HG03097 (cell line): Measurements from ENCODE around the gene GALNT10.

Experiments used
- ATAC-seq: cut with Tn5 transposase; IDR thresholded peaks from one replicate; pipeline ENCODE4 v1.9.1; 2021; ENCODE audit not compliant: unreplicated experiment, low FRiP score

The GALNT10 gene

GRCh38 chr5:154262342-154262741 is 71.8 kb downstream of the GALNT10 start:
- no peak for ATAC-seq

GRCh38 chr5:154264549-154265196 is 74.1 kb downstream of the GALNT10 start:
- no peak for ATAC-seq

DNA sequence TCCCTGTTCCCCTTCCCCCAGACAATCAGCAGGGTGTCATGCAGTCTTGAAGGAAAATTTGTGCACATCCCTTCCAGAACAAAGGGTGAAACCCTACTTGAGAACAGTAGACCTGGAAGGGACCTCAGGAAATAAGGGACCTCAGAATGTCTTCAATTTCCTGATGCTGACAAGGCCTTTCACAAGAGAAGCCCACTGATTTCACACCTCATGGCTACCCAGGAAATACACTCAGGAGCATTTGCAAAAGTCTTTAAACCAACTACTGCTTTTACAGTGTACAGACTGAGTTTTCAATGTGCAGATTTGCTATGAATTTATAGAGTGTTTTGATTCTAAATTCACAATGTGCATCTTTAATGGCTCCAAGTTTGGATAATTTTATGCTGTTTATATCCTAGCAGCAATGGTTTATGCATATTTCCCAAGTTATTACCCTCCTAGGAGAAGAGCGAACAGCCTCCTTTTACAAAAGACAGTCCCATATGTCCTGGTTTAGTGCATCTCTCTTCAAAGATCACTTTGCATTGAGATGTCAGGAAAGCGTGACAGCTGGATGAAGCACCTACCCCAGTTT is 74.8 kb downstream of the GALNT10 start:
- no peak for ATAC-seq

GRCh38 chr5:154267516-154267915 is 77.0 kb downstream of the GALNT10 start:
- no peak for ATAC-seq

DNA sequence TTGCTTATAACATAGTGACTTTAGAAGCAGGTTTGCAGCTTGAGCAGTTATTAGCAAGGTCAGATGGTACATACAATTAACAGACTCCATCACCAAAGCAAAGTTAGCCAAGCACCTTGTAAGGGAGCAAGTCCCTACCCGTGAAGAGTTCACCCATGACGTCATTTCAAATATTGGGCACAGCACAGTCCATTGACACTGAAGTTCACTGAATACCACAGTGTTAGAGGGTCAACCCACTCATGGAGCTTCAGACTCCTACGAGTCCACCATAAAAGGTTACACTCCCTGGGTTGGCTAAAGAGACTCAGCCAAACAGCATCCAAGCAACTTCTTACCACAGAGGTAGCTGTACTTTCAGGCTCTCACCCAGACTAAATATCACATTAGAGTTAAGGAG is 77.5 kb downstream of the GALNT10 start:
- ATAC-seq = no peak

DNA sequence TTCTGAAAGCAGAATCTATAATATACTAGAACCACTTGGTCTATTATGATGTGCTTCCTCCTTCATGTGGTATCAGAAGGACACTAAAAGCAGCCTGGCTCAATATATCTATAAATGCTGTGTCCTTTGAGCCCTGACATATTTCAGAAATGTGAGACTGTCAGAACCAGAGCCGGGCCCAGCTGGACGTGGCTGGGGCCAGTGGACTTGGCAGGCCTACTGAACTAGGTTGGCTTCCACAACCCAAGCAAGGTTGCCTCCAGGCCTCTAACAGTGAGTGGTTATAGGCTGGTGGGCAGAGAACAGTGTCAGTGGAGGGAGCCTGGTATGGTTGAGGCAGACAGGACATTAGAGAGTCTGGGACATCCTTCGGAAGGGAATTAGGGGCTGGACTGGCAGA is 78.9 kb downstream of the GALNT10 start:
- no peak for ATAC-seq

DNA sequence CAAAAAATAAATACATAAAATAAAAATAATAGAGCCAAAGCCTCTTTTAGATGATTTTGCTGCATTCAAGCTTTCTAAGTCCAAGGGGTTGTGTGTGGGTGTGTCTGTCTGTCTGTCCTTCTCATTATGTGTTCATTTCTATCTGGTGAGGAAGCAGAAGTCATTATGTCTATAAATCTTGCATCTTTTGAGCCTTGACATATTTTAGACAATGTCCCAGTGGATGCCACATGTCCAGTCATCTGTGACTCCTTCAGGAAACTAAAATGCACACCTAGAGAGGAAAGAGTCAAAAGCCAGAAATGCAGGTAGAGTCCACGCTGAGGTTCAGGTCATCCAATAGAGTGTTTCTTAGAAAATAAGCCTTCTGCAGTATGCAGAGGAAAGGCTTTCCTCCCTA is 80.9 kb downstream of the GALNT10 start:
- no peak for ATAC-seq

DNA sequence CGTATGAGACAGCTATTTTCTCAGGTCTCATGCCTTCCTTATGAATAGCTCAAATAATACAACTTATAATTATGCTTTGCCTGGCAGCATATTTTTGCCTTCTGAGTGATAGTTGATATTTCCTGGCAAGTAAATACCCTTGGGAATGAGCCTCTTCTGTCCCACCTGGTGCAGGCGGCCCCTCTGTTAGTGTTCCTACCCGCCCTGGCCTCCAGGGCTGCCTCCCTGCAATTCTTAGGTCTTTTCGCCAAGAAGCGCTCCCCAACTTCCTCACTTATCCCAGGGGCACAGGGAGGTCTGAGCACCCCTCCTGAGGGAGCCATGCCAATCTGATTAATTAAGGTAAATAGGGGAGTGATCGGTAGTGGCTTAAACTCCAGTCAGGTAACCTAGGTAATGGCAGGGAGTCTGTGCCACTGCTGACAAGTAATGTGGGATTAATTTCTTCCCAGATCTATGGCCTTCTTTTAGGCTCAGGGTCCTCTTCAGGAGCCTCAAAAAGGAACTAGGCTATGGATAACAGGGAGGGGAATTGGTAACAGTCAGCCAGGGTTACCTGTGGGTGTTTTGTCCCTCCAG is 81.5 kb downstream of the GALNT10 start:
- ATAC-seq = no peak

DNA sequence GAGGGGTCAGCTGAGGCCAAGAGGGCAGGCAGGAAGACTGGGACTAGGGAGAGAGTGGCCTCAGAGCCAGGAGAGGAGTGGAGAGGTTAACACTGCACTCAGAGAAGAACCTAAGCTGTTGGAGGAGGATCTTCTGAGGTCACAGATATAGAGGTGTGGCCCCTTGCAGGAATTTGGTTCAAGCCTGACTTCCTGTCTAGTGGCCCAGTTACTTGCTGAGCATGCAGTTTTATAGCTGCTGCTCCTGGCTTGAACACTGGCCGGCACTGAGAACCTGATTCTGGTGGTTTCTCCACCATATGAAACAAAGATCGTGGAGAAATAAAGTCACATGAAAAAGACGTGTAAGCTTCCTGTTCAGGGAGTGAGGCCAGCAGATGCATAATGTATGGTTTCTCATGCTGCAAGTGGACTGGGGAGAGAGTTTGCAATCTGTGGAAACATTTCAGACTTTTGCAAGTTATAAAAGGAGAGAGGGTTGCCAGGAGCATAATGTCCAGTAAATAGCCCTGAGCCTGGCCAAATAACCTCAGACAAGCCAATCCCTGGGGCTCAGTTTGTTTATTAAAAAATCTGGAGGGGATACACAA is 82.6 kb downstream of the GALNT10 start:
- no peak for ATAC-seq

DNA sequence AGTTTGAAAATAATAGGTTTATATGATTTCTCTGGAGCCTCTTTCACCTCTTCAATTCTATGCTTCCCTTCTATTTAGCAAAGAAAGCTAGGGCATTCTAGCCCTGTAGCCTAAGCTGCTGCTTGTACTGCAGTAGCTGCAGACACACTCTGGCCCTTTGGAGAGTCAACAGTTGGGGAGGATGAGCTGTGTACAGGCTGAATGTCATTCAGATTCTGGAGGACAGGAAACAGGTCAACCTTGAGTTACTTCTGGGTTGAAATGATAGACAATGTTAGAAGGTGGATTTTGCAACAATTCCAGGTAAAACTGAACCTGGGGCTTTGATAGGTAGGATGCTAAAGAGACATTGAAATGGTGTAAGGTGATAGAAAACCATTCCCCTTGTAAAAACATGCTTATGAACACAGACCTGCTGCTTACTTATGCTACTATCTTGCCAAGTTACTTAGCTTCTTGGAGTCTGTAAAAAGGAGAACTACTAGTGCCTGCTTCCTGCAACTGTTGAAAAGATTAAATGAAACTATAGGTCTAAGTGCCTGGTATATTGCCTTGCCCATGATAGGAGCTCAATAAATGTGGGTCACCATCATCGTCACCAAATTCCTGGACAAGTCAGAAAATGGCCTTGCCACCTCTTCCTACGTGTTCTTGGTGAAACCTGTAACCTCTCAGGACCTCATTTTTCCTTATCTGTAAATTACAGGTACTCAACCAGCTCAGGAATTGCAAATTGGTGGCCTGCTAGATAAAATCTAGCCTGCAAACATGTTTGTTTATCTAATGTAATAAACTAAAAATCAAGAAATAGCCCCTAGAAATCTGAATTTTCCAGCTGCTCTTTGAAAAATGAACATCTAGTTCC is 83.7 kb downstream of the GALNT10 start:
- no peak for ATAC-seq

- no peak for ATAC-seq
These were observed 84.3 kb downstream of the GALNT10 start for GRCh38 chr5:154274828-154275185.

DNA sequence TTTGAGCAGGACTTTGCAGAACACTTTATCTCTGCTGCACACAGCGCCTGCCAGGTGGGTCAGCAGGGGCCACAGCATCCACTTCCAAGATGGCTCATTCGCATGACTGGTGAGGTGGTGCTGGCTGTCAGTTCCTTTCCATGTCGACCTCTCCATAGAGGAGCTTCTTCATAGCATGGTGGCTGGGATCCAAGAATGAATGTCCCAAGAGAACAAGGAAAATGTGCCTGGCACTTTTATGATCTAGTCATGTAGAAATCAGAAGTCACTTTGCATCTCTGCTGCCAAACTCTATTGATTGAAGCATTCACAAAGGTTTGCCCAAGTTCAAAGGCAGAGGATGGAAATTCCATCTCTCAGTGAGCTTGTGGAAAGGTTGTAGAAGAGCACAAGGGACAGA is 85.0 kb downstream of the GALNT10 start:
- no peak for ATAC-seq

DNA sequence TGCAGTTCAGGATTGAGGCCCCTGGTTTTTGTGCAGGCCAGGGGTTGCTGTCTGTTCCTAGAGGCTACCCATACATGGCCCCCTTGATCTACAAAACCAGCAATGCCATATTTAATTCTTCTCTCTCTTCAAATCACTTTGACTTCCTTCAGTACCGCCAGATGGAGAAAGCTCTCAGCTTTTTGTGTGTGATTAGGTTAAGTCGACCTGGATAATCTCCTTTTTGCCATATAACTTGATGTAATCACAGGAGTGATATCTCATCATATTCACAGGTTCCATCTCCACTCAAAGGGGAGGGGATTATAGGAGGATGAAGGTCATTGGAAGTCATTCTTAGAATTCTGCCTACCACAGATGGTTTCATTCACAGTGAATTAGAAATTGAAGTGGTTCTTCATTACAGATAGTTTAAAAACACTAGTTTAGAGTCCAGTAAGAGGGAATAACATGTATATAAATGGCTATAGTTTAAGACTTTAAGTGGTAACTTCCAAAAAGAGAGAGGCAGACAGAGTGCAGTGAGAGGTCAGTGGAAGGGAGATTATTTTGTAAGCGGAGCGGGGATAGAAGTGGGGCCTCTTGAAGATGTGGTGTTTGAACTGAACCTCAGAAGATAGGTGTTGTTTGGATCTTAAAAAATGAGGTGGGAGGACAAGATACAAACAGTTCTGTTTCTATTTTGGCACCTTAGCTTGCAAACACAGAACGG is 85.9 kb downstream of the GALNT10 start:
- ATAC-seq = no peak

- no peak for ATAC-seq
These were observed 86.4 kb downstream of the GALNT10 start for GRCh38 chr5:154276973-154277331.

DNA sequence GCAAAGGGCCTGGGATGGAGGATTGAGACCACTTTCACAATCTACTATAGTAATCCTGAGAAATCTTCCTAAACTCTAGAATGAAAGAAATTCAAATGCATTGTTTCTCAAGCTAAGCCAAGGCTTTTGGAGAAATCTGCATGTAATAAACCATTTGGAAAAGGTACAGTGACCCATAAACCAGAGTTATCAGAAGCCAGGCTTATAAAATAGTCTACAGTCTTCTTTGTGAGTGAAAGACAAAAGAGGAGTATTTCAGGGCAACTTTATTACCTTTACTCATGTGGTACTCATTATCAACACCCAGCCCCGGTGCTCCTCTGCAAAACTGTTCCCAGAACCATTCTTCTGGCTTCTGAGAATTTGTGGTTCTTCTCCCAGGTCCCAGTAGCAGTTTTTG is 87.0 kb downstream of the GALNT10 start:
- no peak for ATAC-seq

GRCh38 chr5:154278186-154278585 is 87.7 kb downstream of the GALNT10 start:
- ATAC-seq = no peak

- ATAC-seq = peak; percentile 45
These were observed 88.4 kb downstream of the GALNT10 start for GRCh38 chr5:154278908-154279307.

- peak; percentile 95 for ATAC-seq
These were observed 93.9 kb downstream of the GALNT10 start for GRCh38 chr5:154284433-154284832.

GRCh38 chr5:154285661-154286408 is 95.3 kb downstream of the GALNT10 start:
- ATAC-seq = no peak

- no peak for ATAC-seq
These were observed 96.0 kb downstream of the GALNT10 start for GRCh38 chr5:154286557-154286956.
